Stomach smooth muscle (tissue), 2 donors: ENCODE data around the gene DYNLT3.

Experiments used
- H3K27ac ChIP-seq: one replicate; pipeline ENCODE4 v1.7.0; 2013; ENCODE audit warnings: mild to moderate bottlenecking, low read length, inconsistent platforms
- H3K27me3 ChIP-seq, 2 donors: one replicate each; pipeline ENCODE4 v1.7.0; 2013; ENCODE audit warnings: low read length in 2 of 2; ENCODE audit not compliant: insufficient read depth in 2 of 2, control insufficient read depth in 1 of 2
- H3K36me3 ChIP-seq, 2 donors: one replicate each; pipeline ENCODE4 v1.7.0; 2013; ENCODE audit warnings: low read length in 2 of 2; ENCODE audit not compliant: control insufficient read depth in 2 of 2, insufficient read depth in 2 of 2
- H3K4me1 ChIP-seq: one replicate; pipeline ENCODE4 v1.7.0; 2013; ENCODE audit warnings: low read length; ENCODE audit not compliant: control insufficient read depth, insufficient read depth
- H3K4me3 ChIP-seq, 2 donors: one replicate each; pipeline ENCODE4 v1.7.0; 2013; ENCODE audit warnings: low read length in 2 of 2
- H3K9ac ChIP-seq, 2 donors: one replicate each; pipeline ENCODE4 v1.7.0; 2013; ENCODE audit warnings: low read length in 2 of 2, mild to moderate bottlenecking in 1 of 2
- H3K9me3 ChIP-seq, 2 donors: one replicate each; pipeline ENCODE4 v1.7.0; 2013; ENCODE audit warnings: low read length in 2 of 2; ENCODE audit not compliant: control insufficient read depth in 2 of 2
- donor health status: healthy.
- donor health status: Pancreatic carcinoma.

DYNLT3 gene

GRCh38 chrX:37844622-37845021 is 2.7 kb downstream of the DYNLT3 start:
- Histone ChIP-seq H3K27me3 (no peaks in the 10 kb centered on the region), H3K36me3 (no peaks in the 10 kb centered on the region), H3K27ac (no peak overlapping the region), H3K9ac (no peak overlapping the region), H3K4me3 (no peak overlapping the region), H3K4me1 (no peaks in the 10 kb centered on the region), H3K9me3 (no peaks in the 10 kb centered on the region)

- no peak overlapping the region for H3K27ac ChIP-seq
- H3K27me3 ChIP-seq = no peaks in the 10 kb centered on the region
- H3K9ac ChIP-seq = no peak overlapping the region
- H3K4me3 ChIP-seq = no peak overlapping the region
- peaks cover 0 to 2% of the 10 kb centered on the region in 2 donors for H3K36me3 ChIP-seq
- H3K9me3 ChIP-seq = no peaks in the 10 kb centered on the region
- no peaks in the 10 kb centered on the region for H3K4me1 ChIP-seq
Observed at GRCh38 chrX:37840931-37841330, 6.4 kb downstream of the DYNLT3 start.

GRCh38 chrX:37834937-37835336 is 12.4 kb downstream of the DYNLT3 start:
- Histone ChIP-seq H3K36me3 (peaks cover 0 to 2% of the 10 kb centered on the region in 2 donors), H3K4me1 (no peaks in the 10 kb centered on the region), H3K9ac (no peak overlapping the region), H3K4me3 (no peak overlapping the region), H3K27me3 (peaks cover 0 to 4% of the 10 kb centered on the region in 2 donors), H3K9me3 (no peaks in the 10 kb centered on the region), H3K27ac (no peak overlapping the region)

- peaks cover 0 to 4% of the 10 kb centered on the region in 2 donors for H3K27me3 ChIP-seq
- H3K9me3 ChIP-seq = no peaks in the 10 kb centered on the region
- no peaks in the 10 kb centered on the region for H3K4me1 ChIP-seq
- no peaks in the 10 kb centered on the region for H3K36me3 ChIP-seq
- no peak overlapping the region for H3K9ac ChIP-seq
- no peak overlapping the region for H3K27ac ChIP-seq
- H3K4me3 ChIP-seq = no peak overlapping the region
Observed at GRCh38 chrX:37830371-37830770, 17.0 kb downstream of the DYNLT3 start.

- Histone ChIP-seq H3K4me3 (no peak overlapping the region), H3K27ac (no peak overlapping the region), H3K9me3 (no peaks in the 10 kb centered on the region), H3K27me3 (peaks cover 0 to 2% of the 10 kb centered on the region in 2 donors), H3K4me1 (no peaks in the 10 kb centered on the region), H3K9ac (no peak overlapping the region), H3K36me3 (no peaks in the 10 kb centered on the region)
Observed at GRCh38 chrX:37829721-37830120, 17.6 kb downstream of the DYNLT3 start.

GRCh38 chrX:37825215-37825842 is 22.0 kb downstream of the DYNLT3 start:
- Histone ChIP-seq H3K36me3 (no peaks in the 10 kb centered on the region), H3K9ac (no peak overlapping the region), H3K27ac (no peak overlapping the region), H3K9me3 (no peaks in the 10 kb centered on the region), H3K4me1 (no peaks in the 10 kb centered on the region), H3K27me3 (no peaks in the 10 kb centered on the region), H3K4me3 (no peak overlapping the region)

GRCh38 chrX:37824491-37825214 is 22.7 kb downstream of the DYNLT3 start:
- H3K4me1 ChIP-seq = no peaks in the 10 kb centered on the region
- no peak overlapping the region for H3K9ac ChIP-seq
- H3K9me3 ChIP-seq = no peaks in the 10 kb centered on the region
- H3K4me3 ChIP-seq = no peak overlapping the region
- no peaks in the 10 kb centered on the region for H3K27me3 ChIP-seq
- no peak overlapping the region for H3K27ac ChIP-seq
- no peaks in the 10 kb centered on the region for H3K36me3 ChIP-seq

GRCh38 chrX:37820646-37821045 is 26.7 kb downstream of the DYNLT3 start:
- no peak overlapping the region for H3K4me3 ChIP-seq
- no peaks in the 10 kb centered on the region for H3K36me3 ChIP-seq
- no peak overlapping the region for H3K9ac ChIP-seq
- H3K9me3 ChIP-seq = no peaks in the 10 kb centered on the region
- H3K4me1 ChIP-seq = no peaks in the 10 kb centered on the region
- H3K27me3 ChIP-seq = peaks cover 0 to 5% of the 10 kb centered on the region in 2 donors
- H3K27ac ChIP-seq = no peak overlapping the region

GRCh38 chrX:37818031-37818430 is 29.3 kb downstream of the DYNLT3 start:
- Histone ChIP-seq H3K4me1 (no peaks in the 10 kb centered on the region), H3K27ac (no peak overlapping the region), H3K27me3 (peaks cover 0 to 5% of the 10 kb centered on the region in 2 donors), H3K9ac (no peak overlapping the region), H3K9me3 (no peaks in the 10 kb centered on the region), H3K4me3 (no peak overlapping the region), H3K36me3 (no peaks in the 10 kb centered on the region)

GRCh38 chrX:37817579-37817978 is 29.8 kb downstream of the DYNLT3 start:
- Histone ChIP-seq H3K9me3 (no peaks in the 10 kb centered on the region), H3K27ac (no peak overlapping the region), H3K4me3 (no peak overlapping the region), H3K9ac (no peak overlapping the region), H3K27me3 (peaks cover 0 to 5% of the 10 kb centered on the region in 2 donors), H3K36me3 (no peaks in the 10 kb centered on the region), H3K4me1 (no peaks in the 10 kb centered on the region)

GRCh38 chrX:37817176-37817575 is 30.2 kb downstream of the DYNLT3 start:
- H3K4me3 ChIP-seq = no peak overlapping the region
- H3K4me1 ChIP-seq = no peaks in the 10 kb centered on the region
- H3K36me3 ChIP-seq = no peaks in the 10 kb centered on the region
- H3K27ac ChIP-seq = no peak overlapping the region
- no peaks in the 10 kb centered on the region for H3K9me3 ChIP-seq
- no peak overlapping the region for H3K9ac ChIP-seq
- H3K27me3 ChIP-seq = peaks cover 0 to 5% of the 10 kb centered on the region in 2 donors
